HEK293T (cell line): Measurements from ENCODE around the gene CDH13.

ENCODE experiments used
- CTCF ChIA-PET: fragments of 350-600 bp; formaldehyde crosslinking; extraction: SDS; loops from one replicate; lab custom pipeline; 2021; ENCODE audit warnings: antibody characterized with exemption, inconsistent platforms; lab: Yijun Ruan, JAX
- POLR2A ChIA-PET: fragments of 350-600 bp; formaldehyde crosslinking; extraction: SDS; loops from one replicate; lab custom pipeline; 2020; ENCODE audit warnings: antibody characterized with exemption, inconsistent platforms; lab: Yijun Ruan, JAX
- DNase-seq: peaks from one replicate; pipeline ENCODE4 v3.0.0; 2012; ENCODE audit warnings: mixed read lengths; ENCODE audit errors: extremely low spot score
- ARNT ChIP-seq: fragments of 450-650 bp; IDR thresholded peaks from 2 replicates; pipeline ENCODE4 v1.6.1; 2017; ENCODE audit warnings: mild to moderate bottlenecking
- BHLHE40 ChIP-seq: fragments of 450-650 bp; IDR thresholded peaks from 2 replicates; pipeline ENCODE4 v1.6.1; 2016; ENCODE audit warnings: mild to moderate bottlenecking, moderate library complexity, borderline replicate concordance
- CTBP1 ChIP-seq: fragments of 450-650 bp; IDR thresholded peaks from 2 replicates; pipeline ENCODE4 v1.6.1; 2016; ENCODE audit warnings: borderline replicate concordance
- ELF4 ChIP-seq: fragments of 450-650 bp; IDR thresholded peaks from 2 replicates; pipeline ENCODE4 v1.6.1; 2017; ENCODE audit warnings: antibody characterized with exemption
- FOXA1 ChIP-seq: fragments of 450-650 bp; IDR thresholded peaks from 2 replicates; pipeline ENCODE4 v1.6.1; 2016; ENCODE audit warnings: mild to moderate bottlenecking
- FOXK2 ChIP-seq: fragments of 450-650 bp; IDR thresholded peaks from 2 replicates; pipeline ENCODE4 v1.6.1; 2016; ENCODE audit warnings: mild to moderate bottlenecking
- FOXM1 ChIP-seq: fragments of 450-650 bp; IDR thresholded peaks from 2 replicates; pipeline ENCODE4 v1.6.1; 2017; ENCODE audit warnings: mild to moderate bottlenecking, borderline replicate concordance
- HDGF ChIP-seq: fragments of 450-650 bp; IDR thresholded peaks from 2 replicates; pipeline ENCODE4 v1.6.1; 2017; ENCODE audit warnings: antibody characterized with exemption, borderline replicate concordance
- L3MBTL2 ChIP-seq: fragments of 450-650 bp; conservative IDR thresholded peaks from 2 replicates; pipeline ENCODE4 v1.6.1; 2016; ENCODE audit warnings: mild to moderate bottlenecking
- LEF1 ChIP-seq: fragments of 450-650 bp; IDR thresholded peaks from 2 replicates; pipeline ENCODE4 v1.6.1; 2017; ENCODE audit warnings: mild to moderate bottlenecking, borderline replicate concordance
- NFRKB ChIP-seq: fragments of 450-650 bp; IDR thresholded peaks from 2 replicates; pipeline ENCODE4 v1.6.1; 2016; ENCODE audit warnings: mild to moderate bottlenecking, moderate library complexity
- SP1 ChIP-seq: fragments of 450-650 bp; IDR thresholded peaks from 2 replicates; pipeline ENCODE4 v1.6.1; 2017
- SUZ12 ChIP-seq: fragments of 450-650 bp; IDR thresholded peaks from 2 replicates; pipeline ENCODE4 v1.6.1; 2016; ENCODE audit warnings: mild to moderate bottlenecking
- TARDBP ChIP-seq: fragments of 450-650 bp; IDR thresholded peaks from 2 replicates; pipeline ENCODE4 v1.6.1; 2016
- ZNF384 ChIP-seq: fragments of 450-650 bp; IDR thresholded peaks from 2 replicates; pipeline ENCODE4 v1.6.1; 2016
- TF ChIP-seq, protein P1 (sequence below): fragments of 450-650 bp; IDR thresholded peaks from 2 replicates; pipeline ENCODE4 v1.6.1; 2016

Gene CDH13

GRCh38 chr16:83019963-83020362 lies 393.2 kb downstream of the CDH13 start:
- TF ChIP-seq NFRKB (no peak), BHLHE40 (no peak)
- no peak for DNase-seq
- ChIA-PET POLR2A (no interaction called here), CTCF (no interaction called here)

GRCh38 chr16:83021045-83021444 lies 394.3 kb downstream of the CDH13 start:
- DNase-seq: no peak
- ChIA-PET CTCF (no interaction called here), POLR2A (no interaction called here)
- TF ChIP-seq NFRKB (no peak), ARNT (no peak), ELF4 (no peak), BHLHE40 (no peak), ZNF384 (no peak), SUZ12 (no peak), L3MBTL2 (no peak), FOXK2 (no peak)

- TF ChIP-seq FOXM1: no peak
- TF ChIP-seq, protein P1, sequence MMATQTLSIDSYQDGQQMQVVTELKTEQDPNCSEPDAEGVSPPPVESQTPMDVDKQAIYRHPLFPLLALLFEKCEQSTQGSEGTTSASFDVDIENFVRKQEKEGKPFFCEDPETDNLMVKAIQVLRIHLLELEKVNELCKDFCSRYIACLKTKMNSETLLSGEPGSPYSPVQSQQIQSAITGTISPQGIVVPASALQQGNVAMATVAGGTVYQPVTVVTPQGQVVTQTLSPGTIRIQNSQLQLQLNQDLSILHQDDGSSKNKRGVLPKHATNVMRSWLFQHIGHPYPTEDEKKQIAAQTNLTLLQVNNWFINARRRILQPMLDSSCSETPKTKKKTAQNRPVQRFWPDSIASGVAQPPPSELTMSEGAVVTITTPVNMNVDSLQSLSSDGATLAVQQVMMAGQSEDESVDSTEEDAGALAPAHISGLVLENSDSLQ: no peak
- no peak for DNase-seq
- ChIA-PET POLR2A (no interaction called here), CTCF (no interaction called here)
These were observed 395.0 kb downstream of the CDH13 start for GRCh38 chr16:83021746-83022145.

- no peak for TF ChIP-seq TARDBP
- no peak for TF ChIP-seq ELF4
- TF ChIP-seq, protein P1: no peak
- DNase-seq: no peak
- CTCF ChIA-PET: no interaction called here
- POLR2A ChIA-PET: no interaction called here
These were observed 396.2 kb downstream of the CDH13 start for GRCh38 chr16:83023011-83023410.

GRCh38 chr16:83023640-83024039 lies 396.9 kb downstream of the CDH13 start:
- TF ChIP-seq CTBP1: no peak
- TF ChIP-seq FOXM1: no peak
- TF ChIP-seq HDGF: no peak
- TF ChIP-seq NFRKB: no peak
- no peak for TF ChIP-seq BHLHE40
- TF ChIP-seq ELF4: no peak
- no peak for TF ChIP-seq FOXK2
- TF ChIP-seq FOXA1: no peak
- no peak for TF ChIP-seq SP1
- no peak for TF ChIP-seq SUZ12
- TF ChIP-seq, protein P1: no peak
- no peak for TF ChIP-seq TARDBP
- TF ChIP-seq LEF1: no peak
- TF ChIP-seq ZNF384: no peak
- no peak for TF ChIP-seq ARNT
- TF ChIP-seq L3MBTL2: no peak
- no peak for DNase-seq
- ChIA-PET CTCF (no interaction called here), POLR2A (no interaction called here)

DNA sequence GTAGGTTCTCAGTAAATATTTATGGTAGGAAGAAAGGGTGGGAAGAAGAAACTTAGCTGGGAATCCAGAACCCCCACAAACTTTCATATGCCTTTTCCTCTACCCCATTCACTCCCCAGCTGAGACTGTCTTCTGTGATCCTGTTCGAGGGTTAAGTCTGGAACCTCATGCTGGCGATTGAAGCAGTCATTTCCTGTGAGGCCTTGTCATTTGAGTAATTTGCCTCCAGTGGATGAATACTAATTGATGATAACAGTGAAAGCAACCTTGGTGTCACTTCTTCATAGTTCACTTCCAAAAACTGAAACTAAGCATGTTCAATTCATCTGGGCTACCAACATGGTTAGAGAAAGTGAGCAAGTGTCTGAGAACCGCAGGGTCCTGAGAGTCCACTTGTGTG lies 401.2 kb downstream of the CDH13 start:
- POLR2A ChIA-PET: no interaction called here

DNA sequence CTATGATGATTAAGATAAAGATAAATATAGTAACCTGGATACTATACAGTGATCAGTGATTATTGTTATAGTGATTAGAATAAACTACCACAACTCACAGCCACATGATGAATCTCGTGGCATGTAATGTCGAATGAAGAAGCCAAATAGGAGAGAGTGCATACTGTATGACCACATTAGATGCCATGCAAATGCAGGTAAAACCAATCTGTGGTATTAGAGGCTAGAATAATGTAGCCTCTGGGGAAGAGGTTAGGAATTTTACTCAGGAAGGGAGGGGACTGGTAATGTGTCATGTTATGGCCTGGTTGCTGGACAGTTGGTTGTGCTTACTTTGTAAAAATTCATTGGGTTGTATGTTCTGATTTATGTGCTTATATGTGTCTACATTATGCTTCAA lies 402.7 kb downstream of the CDH13 start:
- ChIA-PET CTCF (no interaction called here), POLR2A (no interaction called here)
- TF ChIP-seq L3MBTL2: no peak
- no peak for TF ChIP-seq ARNT
- TF ChIP-seq SP1: no peak
- TF ChIP-seq CTBP1: no peak
- no peak for TF ChIP-seq TARDBP
- TF ChIP-seq ELF4: no peak
- TF ChIP-seq FOXM1: no peak
- no peak for TF ChIP-seq FOXK2
- TF ChIP-seq HDGF: no peak
- no peak for TF ChIP-seq SUZ12
- no peak for TF ChIP-seq FOXA1
- DNase-seq: no peak

More for the DNA sequence above, 401.2 kb downstream of the CDH13 start:
- CTCF ChIA-PET: no interaction called here
- no peak for DNase-seq
- TF ChIP-seq SUZ12: no peak
- TF ChIP-seq ELF4: no peak
- TF ChIP-seq FOXK2: no peak
- TF ChIP-seq TARDBP: no peak
- TF ChIP-seq LEF1: no peak
- TF ChIP-seq ARNT: no peak
- TF ChIP-seq HDGF: no peak
- TF ChIP-seq SP1: no peak
- TF ChIP-seq ZNF384: no peak
- no peak for TF ChIP-seq NFRKB
- no peak for TF ChIP-seq BHLHE40
- TF ChIP-seq CTBP1: no peak
- TF ChIP-seq, protein P1: no peak
- no peak for TF ChIP-seq FOXM1
- no peak for TF ChIP-seq L3MBTL2
- TF ChIP-seq FOXA1: no peak
